Smooth muscle cell (in vitro differentiated cells): Measurements from ENCODE around the gene THAP6. TPM values are rescaled to one million over a fixed set of nuclear protein-coding genes. Genes with fewer than 3 reads are reported as not detected.
"Not testable (repeated sequence)": the region's sequence is repeated elsewhere in the genome, so short reads cannot be mapped to it uniquely, and the experiment has no call there.

Experiments used
- DNase-seq: peaks from one replicate; lab custom pipeline; 2025; ENCODE audit not compliant: unreplicated experiment; lab: John Stamatoyannopoulos, UW
- H2AFZ ChIP-seq: fragments of 200-600 bp; sonication (generic); 2 replicates; pipeline ENCODE4 v1.6.0; 2016; ENCODE audit warnings: antibody characterized with exemption, low read depth, mild to moderate bottlenecking
- H3F3A ChIP-seq: fragments of 200-600 bp; sonication (generic); 2 replicates; pipeline ENCODE4 v1.6.0; 2017; ENCODE audit warnings: antibody characterized with exemption, low read depth
- H3K27ac ChIP-seq: fragments of 200-600 bp; sonication (generic); 2 replicates; pipeline ENCODE4 v1.5.1; 2016; ENCODE audit warnings: low read depth, mild to moderate bottlenecking
- H3K27me3 ChIP-seq: fragments of 200-600 bp; sonication (generic); 2 replicates; pipeline ENCODE4 v1.6.1; 2016; ENCODE audit warnings: low read depth, mild to moderate bottlenecking
- H3K36me3 ChIP-seq: fragments of 200-600 bp; sonication (generic); 2 replicates; pipeline ENCODE4 v1.5.1; 2016; ENCODE audit warnings: low read depth
- H3K4me1 ChIP-seq: fragments of 200-600 bp; sonication (generic); 2 replicates; pipeline ENCODE4 v1.5.1; 2016; ENCODE audit warnings: low read depth
- H3K4me2 ChIP-seq: fragments of 200-600 bp; sonication (generic); 2 replicates; pipeline ENCODE4 v1.6.0; 2016; ENCODE audit warnings: mild to moderate bottlenecking
- H3K4me3 ChIP-seq: fragments of 200-600 bp; sonication (generic); 2 replicates; pipeline ENCODE4 v1.5.1; 2016; ENCODE audit warnings: mild to moderate bottlenecking
- H3K79me2 ChIP-seq: fragments of 200-600 bp; sonication (generic); 2 replicates; pipeline ENCODE4 v1.6.0; 2016; ENCODE audit warnings: low read depth, mild to moderate bottlenecking
- H3K9ac ChIP-seq: fragments of 200-600 bp; sonication (generic); 2 replicates; pipeline ENCODE4 v1.6.0; 2016; ENCODE audit warnings: low read depth
- H3K9me3 ChIP-seq: fragments of 200-600 bp; sonication (generic); replicated peaks from 2 replicates; pipeline ENCODE4 v1.5.1; 2016; ENCODE audit warnings: low read depth
- H4K20me1 ChIP-seq: fragments of 200-600 bp; sonication (generic); 2 replicates; pipeline ENCODE4 v1.6.0; 2016; ENCODE audit warnings: low read depth
- WGBS: methylation state at CpG from one replicate; pipeline ENCODE4 v1.1.7; 2016; ENCODE audit warnings: low lambda C conversion rate; 5-methylcytosine and 5-hydroxymethylcytosine counted together
- polyA plus RNA-seq: library from polyadenylated mRNA; unstranded; fragments of >200 nt; fragmentation: Nextera tagmentation; extraction: Ambion mirVana; gene quantifications from 2 replicates; pipeline ENCODE4 v1.2.1, GENCODE V29; 2016
- total RNA-seq: library from RNA; depleted of rRNA; stranded (reverse); fragments of >200 nt; gene quantifications from 2 replicates; pipeline ENCODE4 v1.2.3, GENCODE V29; 2014
- TF ChIP-seq, protein P1 (sequence below): fragments of 200-600 bp; sonication (generic); IDR thresholded peaks from 2 replicates; pipeline ENCODE4 v1.5.1; 2017; ENCODE audit warnings: borderline replicate concordance, mild to moderate bottlenecking, antibody characterized with exemption; ENCODE audit not compliant: insufficient read depth, poor library complexity, severe bottlenecking

Gene THAP6
- total and polyA plus RNA-seq, 2 experiments from 2014 or later = 7.4 to 14.7 TPM

DNA sequence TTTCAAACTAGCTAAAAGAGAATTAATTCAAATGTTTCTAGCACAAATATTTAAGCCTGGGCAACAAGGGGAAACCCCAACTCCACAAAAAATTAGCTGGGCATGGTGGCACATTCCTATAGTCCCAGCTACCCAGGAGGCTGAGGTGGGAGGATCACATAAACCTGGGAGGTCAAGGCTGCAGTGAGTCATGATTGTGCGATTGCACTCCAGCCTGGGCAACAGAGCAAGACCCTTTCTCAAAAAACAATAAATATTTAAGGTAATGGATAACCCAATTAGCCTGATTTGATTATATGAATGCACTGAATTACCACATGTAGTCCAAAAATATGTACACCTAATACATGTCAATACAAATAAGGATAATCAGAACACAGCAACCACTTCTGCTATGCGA, 14.4 kb upstream of the THAP6 start:
- peaks cover 27% of the 10 kb centered on the region for H4K20me1 ChIP-seq
- no peak overlapping the region for H3K4me2 ChIP-seq
- no peaks in the 10 kb centered on the region for H3K27me3 ChIP-seq
- no peak overlapping the region for H3K9ac ChIP-seq
- TF ChIP-seq, protein P1, sequence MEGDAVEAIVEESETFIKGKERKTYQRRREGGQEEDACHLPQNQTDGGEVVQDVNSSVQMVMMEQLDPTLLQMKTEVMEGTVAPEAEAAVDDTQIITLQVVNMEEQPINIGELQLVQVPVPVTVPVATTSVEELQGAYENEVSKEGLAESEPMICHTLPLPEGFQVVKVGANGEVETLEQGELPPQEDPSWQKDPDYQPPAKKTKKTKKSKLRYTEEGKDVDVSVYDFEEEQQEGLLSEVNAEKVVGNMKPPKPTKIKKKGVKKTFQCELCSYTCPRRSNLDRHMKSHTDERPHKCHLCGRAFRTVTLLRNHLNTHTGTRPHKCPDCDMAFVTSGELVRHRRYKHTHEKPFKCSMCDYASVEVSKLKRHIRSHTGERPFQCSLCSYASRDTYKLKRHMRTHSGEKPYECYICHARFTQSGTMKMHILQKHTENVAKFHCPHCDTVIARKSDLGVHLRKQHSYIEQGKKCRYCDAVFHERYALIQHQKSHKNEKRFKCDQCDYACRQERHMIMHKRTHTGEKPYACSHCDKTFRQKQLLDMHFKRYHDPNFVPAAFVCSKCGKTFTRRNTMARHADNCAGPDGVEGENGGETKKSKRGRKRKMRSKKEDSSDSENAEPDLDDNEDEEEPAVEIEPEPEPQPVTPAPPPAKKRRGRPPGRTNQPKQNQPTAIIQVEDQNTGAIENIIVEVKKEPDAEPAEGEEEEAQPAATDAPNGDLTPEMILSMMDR = no peak
- H2AFZ ChIP-seq = no peak overlapping the region
- WGBS = 100% methylated on average over 2 of the region's 2 CpGs
- no peak overlapping the region for H3K4me3 ChIP-seq
- DNase-seq = no peak
- peaks cover 46% of the 10 kb centered on the region for H3K79me2 ChIP-seq
- H3K27ac ChIP-seq = no peak overlapping the region
- no peaks in the 10 kb centered on the region for H3F3A ChIP-seq
- H3K4me1 ChIP-seq = no peaks in the 10 kb centered on the region
- H3K36me3 ChIP-seq = peaks cover 16% of the 10 kb centered on the region
- H3K9me3 ChIP-seq = peaks cover 12% of the 10 kb centered on the region

DNA sequence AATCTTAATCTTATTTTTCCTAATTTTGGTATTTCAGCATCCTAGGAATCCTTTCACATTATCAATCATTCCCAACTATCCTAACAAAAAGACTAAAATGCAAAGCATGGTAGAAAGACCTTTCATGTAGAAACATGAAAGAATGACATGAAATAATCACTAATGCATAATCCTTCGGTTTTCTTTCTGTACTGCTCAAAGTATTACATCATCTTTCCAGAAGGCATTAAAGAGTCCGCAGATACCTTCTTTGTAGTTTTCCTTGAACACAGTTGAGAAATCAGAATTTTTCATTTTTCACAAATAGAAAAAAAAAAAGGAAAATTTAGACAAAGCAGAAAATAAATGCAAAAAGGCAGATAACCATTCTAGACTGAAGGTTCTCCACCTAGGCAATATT, 11.6 kb upstream of the THAP6 start:
- 97% methylated on average over 2 of the region's 2 CpGs for WGBS
- H2AFZ ChIP-seq = no peak overlapping the region
- H3K4me3 ChIP-seq = no peak overlapping the region
- H3K4me1 ChIP-seq = no peaks in the 10 kb centered on the region
- H3K27me3 ChIP-seq = no peaks in the 10 kb centered on the region
- H3K9me3 ChIP-seq = peaks cover 12% of the 10 kb centered on the region
- no peak overlapping the region for H3K4me2 ChIP-seq
- DNase-seq = no peak
- H3K9ac ChIP-seq = no peak overlapping the region
- H3K36me3 ChIP-seq = peaks cover 22% of the 10 kb centered on the region
- no peak overlapping the region for H3K27ac ChIP-seq
- peaks cover 44% of the 10 kb centered on the region for H3K79me2 ChIP-seq
- H3F3A ChIP-seq = no peaks in the 10 kb centered on the region
- H4K20me1 ChIP-seq = peaks cover 18% of the 10 kb centered on the region
- TF ChIP-seq, protein P1 = no peak

DNA sequence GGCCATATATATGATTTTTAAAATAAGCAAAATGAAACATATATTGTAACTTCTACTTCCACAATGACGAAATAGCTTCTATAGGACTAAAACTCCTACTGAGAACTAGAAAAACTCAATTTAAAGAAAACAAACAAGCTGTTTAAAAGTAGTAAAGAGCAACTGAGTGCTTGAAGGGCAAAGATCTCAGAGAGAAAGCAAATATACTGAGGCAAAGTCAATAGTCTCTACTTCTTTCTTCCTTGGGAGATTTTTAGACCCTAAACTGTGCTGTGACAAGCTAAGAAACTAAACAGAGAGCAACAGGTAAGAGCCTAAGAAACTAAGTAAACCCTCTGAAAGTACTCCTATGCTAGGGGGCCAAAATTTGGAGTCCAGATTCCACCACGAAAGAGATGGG, 8.6 kb upstream of the THAP6 start:
- H3K4me1 ChIP-seq = no peaks in the 10 kb centered on the region
- no peak overlapping the region for H3K4me3 ChIP-seq
- no peaks in the 10 kb centered on the region for H3F3A ChIP-seq
- H3K9me3 ChIP-seq = no peaks in the 10 kb centered on the region
- H3K9ac ChIP-seq = no peak overlapping the region
- H4K20me1 ChIP-seq = peaks cover 23% of the 10 kb centered on the region
- no peak for DNase-seq
- H3K36me3 ChIP-seq = peaks cover 11% of the 10 kb centered on the region
- H3K4me2 ChIP-seq = no peak overlapping the region
- peaks cover 50% of the 10 kb centered on the region for H3K79me2 ChIP-seq
- no peaks in the 10 kb centered on the region for H3K27me3 ChIP-seq
- H3K27ac ChIP-seq = no peak overlapping the region
- WGBS = 94% methylated on average over 2 of the region's 2 CpGs
- no peak overlapping the region for H2AFZ ChIP-seq
- TF ChIP-seq, protein P1 = no peak

DNA sequence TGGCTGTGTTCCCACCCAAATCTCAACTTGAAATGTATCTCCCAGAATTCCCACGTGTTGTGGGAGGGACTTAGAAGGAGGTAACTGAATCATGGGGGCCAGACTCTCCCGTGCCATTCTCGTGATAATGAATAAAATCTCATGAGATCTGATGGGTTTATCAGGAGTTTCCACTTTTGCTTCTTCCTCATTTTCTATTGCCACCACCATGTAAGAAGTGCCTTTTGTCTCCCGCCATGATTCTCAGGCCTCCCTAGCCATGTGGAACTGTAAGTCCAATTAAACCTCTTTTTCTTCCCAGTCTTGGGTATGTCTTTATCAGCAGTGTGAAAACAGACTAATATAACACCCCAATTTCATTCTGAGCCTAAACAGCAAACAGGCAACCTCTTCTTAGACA, 4.7 kb upstream of the THAP6 start:
- not testable (repeated sequence) for H3K4me3 ChIP-seq, H2AFZ ChIP-seq, H3K36me3 ChIP-seq, H3K27ac ChIP-seq, H3K4me2 ChIP-seq, DNase-seq, H3K9me3 ChIP-seq, H3K9ac ChIP-seq, H3F3A ChIP-seq, H3K27me3 ChIP-seq
- Histone ChIP-seq H3K79me2 (peaks cover 70% of the 10 kb centered on the region), H3K4me1 (peaks cover 22% of the 10 kb centered on the region), H4K20me1 (peaks cover 23% of the 10 kb centered on the region)
- WGBS = 97% methylated on average over 4 of the region's 4 CpGs
